ENCODE measurements around the gene CDS1.

CDS1 gene

GRCh38 chr4:84648178-84648577 is 65.3 kb downstream of the CDS1 start:
- H3K27ac ChIP-seq (ENCODE audit: low read depth, low read length) = no peak overlapping the region
- no peak overlapping the region for H4K5ac ChIP-seq (ENCODE audit: low read length)
- H3K79me1 ChIP-seq (ENCODE audit: low read length) = no peaks in the 10 kb centered on the region
- no peak overlapping the region for H3K4ac ChIP-seq (ENCODE audit: low read depth, low read length)
- H3K4me3 ChIP-seq (ENCODE audit: low read length) = no peak overlapping the region
- no peak overlapping the region for H3K9ac ChIP-seq (ENCODE audit: low read length)
- DNase-seq = no peak
- H2BK5ac ChIP-seq (ENCODE audit: low read length) = no peak overlapping the region
- no peak overlapping the region for H2AK5ac ChIP-seq (ENCODE audit: low read length)
- no peak overlapping the region for H3K4me2 ChIP-seq (ENCODE audit: low read length)
- WGBS (ENCODE audit: extremely low coverage, insufficient coverage, low lambda C conversion rate) = no CpG with 5 or more reads among the region's 1 CpG
- no peak overlapping the region for H3K18ac ChIP-seq (ENCODE audit: low read length)
- no peak overlapping the region for H3K23ac ChIP-seq (ENCODE audit: low read length)
- H3K79me2 ChIP-seq (ENCODE audit: control insufficient read depth, insufficient read depth, low read length) = no peaks in the 10 kb centered on the region
- H3K36me3 ChIP-seq (ENCODE audit: control insufficient read depth, insufficient read depth, low read length) = no peaks in the 10 kb centered on the region
- H2BK120ac ChIP-seq (ENCODE audit: low read depth, low read length) = no peak overlapping the region
- H3K56ac ChIP-seq (ENCODE audit: low read length) = no peak overlapping the region
- H2BK15ac ChIP-seq (replicated peaks; ENCODE audit: low read depth) = no peak overlapping the region
- no peaks in the 10 kb centered on the region for H3K27me3 ChIP-seq (ENCODE audit: insufficient read depth, low read length, poor library complexity)
- no peaks in the 10 kb centered on the region for H3K4me1 ChIP-seq (ENCODE audit: control insufficient read depth, low read depth, low read length)
- H4K8ac ChIP-seq (ENCODE audit: low read depth, low read length) = no peak overlapping the region

GRCh38 chr4:84648863-84649647 is 66.1 kb downstream of the CDS1 start:
- Histone ChIP-seq H2BK5ac (ENCODE audit: low read length) (no peak overlapping the region), H3K56ac (ENCODE audit: low read length) (no peak overlapping the region), H3K23ac (ENCODE audit: low read length) (no peak overlapping the region), H4K5ac (ENCODE audit: low read length) (no peak overlapping the region), H3K27ac (ENCODE audit: low read depth, low read length) (no peak overlapping the region), H2AK5ac (ENCODE audit: low read length) (no peak overlapping the region), H3K4me3 (ENCODE audit: low read length) (no peak overlapping the region), H3K4ac (ENCODE audit: low read depth, low read length) (no peak overlapping the region), H3K79me2 (ENCODE audit: control insufficient read depth, insufficient read depth, low read length) (no peaks in the 10 kb centered on the region), H3K79me1 (ENCODE audit: low read length) (no peaks in the 10 kb centered on the region), H3K27me3 (ENCODE audit: insufficient read depth, low read length, poor library complexity) (no peaks in the 10 kb centered on the region), H3K36me3 (ENCODE audit: control insufficient read depth, insufficient read depth, low read length) (no peaks in the 10 kb centered on the region), H2BK15ac (replicated peaks; ENCODE audit: low read depth) (no peak overlapping the region), H3K4me1 (ENCODE audit: control insufficient read depth, low read depth, low read length) (no peaks in the 10 kb centered on the region), H2BK120ac (ENCODE audit: low read depth, low read length) (no peak overlapping the region), H3K18ac (ENCODE audit: low read length) (no peak overlapping the region), H4K8ac (ENCODE audit: low read depth, low read length) (no peak overlapping the region), H3K4me2 (ENCODE audit: low read length) (no peak overlapping the region), H3K9ac (ENCODE audit: low read length) (no peak overlapping the region)
- DNase-seq = no peak
- no CpG with 5 or more reads among the region's 10 CpGs for WGBS (ENCODE audit: extremely low coverage, insufficient coverage, low lambda C conversion rate)

GRCh38 chr4:84651499-84651898 is 68.6 kb downstream of the CDS1 start:
- Histone ChIP-seq H3K4ac (ENCODE audit: low read depth, low read length) (no peak overlapping the region), H2BK5ac (ENCODE audit: low read length) (no peak overlapping the region), H3K9ac (ENCODE audit: low read length) (no peak overlapping the region), H2AK5ac (ENCODE audit: low read length) (no peak overlapping the region), H3K27ac (ENCODE audit: low read depth, low read length) (no peak overlapping the region), H3K4me3 (ENCODE audit: low read length) (no peak overlapping the region), H3K79me2 (ENCODE audit: control insufficient read depth, insufficient read depth, low read length) (no peaks in the 10 kb centered on the region), H3K79me1 (ENCODE audit: low read length) (no peaks in the 10 kb centered on the region), H3K36me3 (ENCODE audit: control insufficient read depth, insufficient read depth, low read length) (no peaks in the 10 kb centered on the region), H4K5ac (ENCODE audit: low read length) (no peak overlapping the region), H2BK120ac (ENCODE audit: low read depth, low read length) (no peak overlapping the region), H4K8ac (ENCODE audit: low read depth, low read length) (no peak overlapping the region), H3K4me2 (ENCODE audit: low read length) (no peak overlapping the region), H3K4me1 (ENCODE audit: control insufficient read depth, low read depth, low read length) (no peaks in the 10 kb centered on the region), H3K27me3 (ENCODE audit: insufficient read depth, low read length, poor library complexity) (no peaks in the 10 kb centered on the region), H3K23ac (ENCODE audit: low read length) (no peak overlapping the region), H3K56ac (ENCODE audit: low read length) (no peak overlapping the region), H3K18ac (ENCODE audit: low read length) (no peak overlapping the region), H2BK15ac (replicated peaks; ENCODE audit: low read depth) (no peak overlapping the region)
- DNase-seq = no peak
- WGBS (ENCODE audit: extremely low coverage, insufficient coverage, low lambda C conversion rate) = no CpG with 5 or more reads among the region's 1 CpG

GRCh38 chr4:84652478-84652877 is 69.6 kb downstream of the CDS1 start:
- no peak for DNase-seq
- H2BK120ac ChIP-seq (ENCODE audit: low read depth, low read length) = no peak overlapping the region
- WGBS (ENCODE audit: extremely low coverage, insufficient coverage, low lambda C conversion rate) = no CpG with 5 or more reads among the region's 4 CpGs
- H2BK15ac ChIP-seq (replicated peaks; ENCODE audit: low read depth) = no peak overlapping the region
- no peak overlapping the region for H3K56ac ChIP-seq (ENCODE audit: low read length)
- H3K18ac ChIP-seq (ENCODE audit: low read length) = no peak overlapping the region
- no peaks in the 10 kb centered on the region for H3K4me1 ChIP-seq (ENCODE audit: control insufficient read depth, low read depth, low read length)
- no peak overlapping the region for H3K4me2 ChIP-seq (ENCODE audit: low read length)
- no peaks in the 10 kb centered on the region for H3K79me2 ChIP-seq (ENCODE audit: control insufficient read depth, insufficient read depth, low read length)
- H3K27ac ChIP-seq (ENCODE audit: low read depth, low read length) = no peak overlapping the region
- no peak overlapping the region for H4K8ac ChIP-seq (ENCODE audit: low read depth, low read length)
- H3K36me3 ChIP-seq (ENCODE audit: control insufficient read depth, insufficient read depth, low read length) = no peaks in the 10 kb centered on the region
- H3K4ac ChIP-seq (ENCODE audit: low read depth, low read length) = no peak overlapping the region
- no peak overlapping the region for H3K9ac ChIP-seq (ENCODE audit: low read length)
- H2BK5ac ChIP-seq (ENCODE audit: low read length) = no peak overlapping the region
- no peak overlapping the region for H3K4me3 ChIP-seq (ENCODE audit: low read length)
- no peaks in the 10 kb centered on the region for H3K27me3 ChIP-seq (ENCODE audit: insufficient read depth, low read length, poor library complexity)
- no peak overlapping the region for H3K23ac ChIP-seq (ENCODE audit: low read length)
- no peak overlapping the region for H4K5ac ChIP-seq (ENCODE audit: low read length)
- no peak overlapping the region for H2AK5ac ChIP-seq (ENCODE audit: low read length)
- no peaks in the 10 kb centered on the region for H3K79me1 ChIP-seq (ENCODE audit: low read length)

- Histone ChIP-seq H2AK5ac (ENCODE audit: low read length) (no peak overlapping the region), H3K23ac (ENCODE audit: low read length) (no peak overlapping the region), H2BK120ac (ENCODE audit: low read depth, low read length) (no peak overlapping the region), H3K27ac (ENCODE audit: low read depth, low read length) (no peak overlapping the region), H3K4me3 (ENCODE audit: low read length) (no peak overlapping the region), H2BK5ac (ENCODE audit: low read length) (no peak overlapping the region), H3K36me3 (ENCODE audit: control insufficient read depth, insufficient read depth, low read length) (no peaks in the 10 kb centered on the region), H3K4ac (ENCODE audit: low read depth, low read length) (no peak overlapping the region), H3K27me3 (ENCODE audit: insufficient read depth, low read length, poor library complexity) (no peaks in the 10 kb centered on the region), H4K5ac (ENCODE audit: low read length) (no peak overlapping the region), H3K56ac (ENCODE audit: low read length) (no peak overlapping the region), H3K4me2 (ENCODE audit: low read length) (no peak overlapping the region), H3K79me1 (ENCODE audit: low read length) (no peaks in the 10 kb centered on the region), H3K18ac (ENCODE audit: low read length) (no peak overlapping the region), H4K8ac (ENCODE audit: low read depth, low read length) (no peak overlapping the region), H3K79me2 (ENCODE audit: control insufficient read depth, insufficient read depth, low read length) (no peaks in the 10 kb centered on the region), H3K4me1 (ENCODE audit: control insufficient read depth, low read depth, low read length) (no peaks in the 10 kb centered on the region), H3K9ac (ENCODE audit: low read length) (no peak overlapping the region), H2BK15ac (replicated peaks; ENCODE audit: low read depth) (no peak overlapping the region)
- no peak for DNase-seq
- WGBS (ENCODE audit: extremely low coverage, insufficient coverage, low lambda C conversion rate) = no CpG with 5 or more reads among the region's 3 CpGs
Measured at GRCh38 chr4:84660606-84661005, 77.7 kb downstream of the CDS1 start.
